Stimulated activated CD8-positive, alpha-beta memory T cell treated with anti-CD3 and anti-CD28 coated beads, Interleukin-15, amount 100 ng/mL, for 1 hour (primary cell): Measurements from ENCODE around the gene G6PC2.
"Not testable (repeated sequence)": the region's sequence is repeated elsewhere in the genome, so short reads cannot be mapped to it uniquely, and the experiment has no call there.

Source experiments
- DNase-seq: peaks from one replicate; pipeline ENCODE4 v3.0.0-alpha.2; 2020; ENCODE audit warnings: low read depth

The G6PC2 gene

DNA sequence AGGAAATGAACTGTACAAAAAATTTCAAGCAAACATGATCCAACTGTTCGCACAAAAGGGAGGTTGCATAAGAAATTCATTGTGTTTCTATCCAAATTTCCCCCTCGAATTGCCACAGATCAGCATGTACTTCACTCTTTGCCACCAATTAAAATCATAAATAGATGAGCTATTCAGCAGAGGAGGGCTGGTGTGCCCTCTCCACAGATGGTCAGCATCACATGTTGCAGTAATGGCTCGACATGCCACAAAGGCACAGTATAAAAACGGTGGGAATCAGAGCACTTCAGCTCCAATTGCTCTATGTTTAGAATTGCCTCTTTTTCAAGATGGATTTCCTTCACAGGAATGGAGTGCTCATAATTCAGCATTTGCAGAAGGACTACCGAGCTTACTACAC lies at the start of gene G6PC2:
Gene G6PC2, plus strand, starts transcription at position 289 of the 400 bp plus-strand sequence. Its CDS starts 41 bp downstream, at position 330.
- DNase-seq, result no peak

DNA sequence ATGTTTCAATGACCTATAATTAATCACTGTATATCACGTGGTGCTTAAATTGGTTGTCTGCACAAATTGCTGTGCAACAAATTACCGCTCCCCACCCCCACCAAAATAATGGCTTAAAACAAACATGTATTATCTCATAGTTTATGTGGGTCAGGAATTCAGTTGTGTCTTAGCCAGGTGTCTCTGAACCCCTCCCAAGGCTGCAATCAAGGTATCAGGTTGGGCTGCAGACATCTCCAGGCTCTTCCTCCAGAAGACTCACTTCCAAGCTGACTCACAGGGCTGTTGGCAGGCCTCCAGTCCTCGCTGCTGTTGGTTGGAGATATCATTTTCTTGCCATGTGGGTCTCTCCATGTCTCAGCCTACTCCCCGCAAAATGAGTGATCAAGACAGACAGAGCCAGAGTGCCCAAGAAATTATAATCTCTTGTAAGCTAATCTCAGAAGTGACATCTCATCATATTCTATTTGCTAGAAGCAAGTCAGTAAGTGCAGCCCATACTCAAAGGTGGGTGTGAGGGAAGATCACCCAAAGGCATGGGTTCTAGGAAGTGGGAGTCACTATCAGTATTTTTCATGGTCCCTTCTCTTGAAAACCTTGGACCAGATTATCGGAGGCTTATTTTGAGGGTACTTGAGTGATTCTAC lies 49.3 kb upstream of the G6PC2 start:
- DNase-seq, result no peak

- DNase-seq, result no peak
These were observed 48.6 kb upstream of the G6PC2 start for GRCh38 chr2:168852481-168852880.

DNA sequence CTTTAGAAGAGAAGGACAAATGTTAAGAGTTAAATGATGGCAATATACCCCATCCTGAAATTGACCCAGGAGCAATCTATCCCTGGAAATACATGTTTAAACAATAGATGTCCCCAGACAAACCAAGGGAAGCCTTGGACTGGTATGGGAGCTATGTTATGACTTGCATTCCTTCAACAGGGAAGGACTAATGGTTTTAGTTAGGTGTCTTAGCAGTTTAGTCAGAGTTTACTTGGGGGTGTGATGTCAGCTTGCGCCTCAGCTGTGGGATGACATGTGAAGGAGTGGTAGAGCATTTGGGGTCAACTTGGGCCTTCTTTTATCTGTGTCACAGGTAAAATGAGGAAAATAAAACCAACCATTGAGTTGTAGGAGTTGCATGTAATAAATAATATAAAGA lies 47.6 kb upstream of the G6PC2 start:
- no peak for DNase-seq

DNA sequence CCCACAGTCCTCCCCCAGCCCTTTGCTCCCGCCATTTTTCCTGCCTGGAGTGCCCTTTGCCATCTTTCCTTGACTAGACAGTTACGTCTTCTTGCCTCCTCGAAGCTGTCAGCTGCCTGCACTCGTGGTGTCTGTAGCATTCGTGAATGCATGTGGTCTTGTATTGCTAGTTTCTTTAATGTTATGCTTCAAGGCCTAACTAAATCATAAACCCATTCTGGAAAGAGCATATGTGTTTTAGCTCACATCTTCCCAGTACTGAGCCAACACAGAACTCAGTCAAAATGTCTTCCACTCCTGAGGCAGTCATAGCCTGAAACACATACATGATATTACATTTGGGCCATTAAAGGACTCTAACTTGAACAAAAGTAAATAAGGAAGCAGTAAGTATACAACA lies 46.4 kb upstream of the G6PC2 start:
- no peak for DNase-seq

- DNase-seq, result no peak
These were observed 45.5 kb upstream of the G6PC2 start for GRCh38 chr2:168855601-168856000.

GRCh38 chr2:168858146-168858545 lies 42.9 kb upstream of the G6PC2 start:
- no peak for DNase-seq

GRCh38 chr2:168867164-168867563 lies 33.9 kb upstream of the G6PC2 start:
- not testable (repeated sequence) for DNase-seq

GRCh38 chr2:168870369-168870768 lies 30.7 kb upstream of the G6PC2 start:
- not testable (repeated sequence) for DNase-seq

- not testable (repeated sequence) for DNase-seq
These were observed 30.3 kb upstream of the G6PC2 start for GRCh38 chr2:168870824-168871223.

DNA sequence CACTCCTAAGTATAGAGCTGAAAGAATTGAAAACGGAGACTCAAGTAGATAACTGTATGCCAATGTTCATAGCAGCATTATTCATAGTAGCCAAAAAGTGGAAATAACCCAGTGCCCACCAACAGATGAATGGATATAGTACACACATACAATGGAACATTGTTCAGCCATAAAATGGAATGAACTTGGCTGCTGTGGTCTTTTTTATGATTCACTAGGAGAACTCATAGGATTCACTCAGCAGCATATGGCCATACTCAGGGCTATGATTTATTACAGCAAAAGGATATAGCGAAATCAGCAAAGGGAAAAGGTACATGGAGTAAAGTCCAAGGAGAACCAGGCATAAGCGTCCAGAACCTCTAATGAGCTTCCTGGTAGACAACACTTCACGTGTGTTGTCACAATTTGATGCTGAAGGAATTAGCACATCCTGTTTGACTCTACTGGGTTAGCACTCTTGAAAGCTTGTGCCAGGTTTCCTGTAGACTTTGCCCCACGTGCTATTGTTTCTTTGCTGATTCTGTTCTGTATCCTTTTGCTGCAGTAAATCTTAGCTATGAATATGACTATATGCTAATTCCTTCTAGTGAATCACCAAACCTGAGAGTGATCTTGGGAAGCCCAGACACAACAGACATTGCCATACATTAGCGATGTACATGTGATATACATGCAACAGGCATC lies 26.6 kb upstream of the G6PC2 start:
- DNase-seq, result no peak

GRCh38 chr2:168882163-168882562 lies 18.9 kb upstream of the G6PC2 start:
- DNase-seq, result not testable (repeated sequence)

DNA sequence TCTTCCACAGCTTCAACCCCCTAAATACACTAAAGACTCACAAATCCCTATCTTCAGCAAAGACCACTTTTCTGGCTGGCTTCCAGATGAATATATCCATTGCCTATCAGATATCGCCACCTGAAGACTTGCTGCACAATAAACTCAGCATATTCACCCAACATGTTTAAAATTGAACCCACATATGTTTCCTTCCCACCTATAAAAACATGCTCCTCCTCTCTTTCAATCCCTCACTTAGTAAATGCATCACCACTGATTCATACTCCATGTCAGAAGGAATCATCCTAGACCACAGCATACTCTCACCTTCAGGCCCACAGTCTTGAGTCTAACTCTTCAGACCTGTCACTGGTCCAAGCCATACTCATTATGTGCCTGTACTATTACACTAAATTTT lies 16.1 kb upstream of the G6PC2 start:
- DNase-seq, result no peak

DNA sequence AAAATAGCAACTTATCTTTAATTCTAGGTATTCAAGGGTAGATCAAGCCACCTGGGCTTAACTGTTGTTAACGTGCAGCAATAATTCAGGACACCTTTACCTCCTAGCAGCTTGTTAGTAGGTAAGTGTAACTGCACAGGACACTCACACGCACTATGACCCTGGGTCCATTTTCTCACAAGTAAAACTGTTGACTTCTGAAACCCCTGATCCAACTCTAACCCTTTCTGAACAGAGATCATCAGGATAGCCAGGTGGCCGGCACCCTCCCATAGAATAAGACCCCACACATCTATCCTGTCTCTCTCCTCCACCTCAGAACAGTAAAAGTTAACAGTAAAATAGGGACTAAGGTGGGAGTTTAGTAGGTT lies 11.5 kb upstream of the G6PC2 start:
- DNase-seq, result no peak

DNA sequence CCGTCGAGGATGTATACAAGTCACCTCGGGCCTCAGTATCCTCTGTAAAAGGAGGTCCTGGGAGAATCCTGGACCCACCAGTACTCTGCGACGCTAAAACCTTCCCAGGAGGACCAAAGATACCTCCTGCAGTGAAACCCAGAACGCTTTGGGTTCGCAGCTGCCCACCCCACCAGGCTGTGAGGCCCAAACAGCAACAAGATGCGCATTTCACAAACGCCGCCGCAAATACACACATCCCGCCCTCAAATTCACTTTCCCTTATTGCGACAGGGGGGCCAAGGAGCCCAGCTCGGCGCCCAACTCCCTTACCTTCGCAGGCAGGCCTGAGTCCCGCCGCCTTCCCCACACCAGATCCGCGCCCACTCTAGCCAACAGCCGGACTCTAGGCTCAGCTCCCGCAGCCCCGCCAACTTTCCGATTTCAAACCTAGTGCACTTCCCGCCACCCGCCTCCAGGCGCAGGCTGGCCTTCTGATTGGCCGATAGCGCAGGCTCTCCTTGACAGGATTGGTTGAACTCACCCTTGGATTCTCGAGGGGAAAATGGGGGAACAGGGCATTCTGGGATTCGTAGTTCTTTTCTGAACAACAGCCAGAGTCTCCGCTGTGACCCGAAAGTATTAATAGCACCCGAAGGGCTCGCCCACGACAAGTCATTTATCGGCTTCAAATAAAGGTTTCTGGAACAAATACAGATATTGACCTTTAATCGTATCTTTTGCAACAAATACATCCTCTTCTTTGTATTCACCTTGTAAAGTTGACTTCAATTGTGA lies 10.9 kb upstream of the G6PC2 start, which contains the start of gene SPC25:
Gene SPC25, minus strand, starts transcription at position 425 of the 777 bp plus-strand sequence. CDS start 911 bp downstream, outside the sequence.
- DNase-seq, result peak; percentile 69

DNA sequence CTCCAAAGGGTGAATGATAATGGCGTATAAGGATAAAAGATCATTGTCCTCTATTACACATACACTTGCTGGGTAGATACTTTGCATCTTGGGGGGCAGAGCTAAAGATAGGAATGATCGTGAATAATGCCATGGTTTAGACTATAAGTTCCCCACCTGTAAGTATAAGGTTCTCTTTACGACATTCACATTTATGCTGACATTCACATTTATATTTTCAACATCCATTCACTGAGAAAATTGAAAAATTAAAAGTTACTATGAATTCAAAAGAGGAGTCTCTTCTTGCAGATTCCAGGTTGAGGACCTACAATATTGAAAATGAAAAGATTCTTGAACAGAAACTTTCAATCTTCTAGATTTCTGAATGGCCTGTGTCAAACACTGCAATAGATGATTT lies 8.8 kb upstream of the G6PC2 start:
- DNase-seq, result no peak

- DNase-seq, result no peak
These were observed 7.0 kb upstream of the G6PC2 start for GRCh38 chr2:168894101-168894500.

GRCh38 chr2:168894720-168895119 lies 6.4 kb upstream of the G6PC2 start:
- no peak for DNase-seq

GRCh38 chr2:168895771-168896170 lies 5.3 kb upstream of the G6PC2 start:
- no peak for DNase-seq

- DNase-seq, result no peak
These were observed 4.3 kb upstream of the G6PC2 start for GRCh38 chr2:168896783-168897182.

DNA sequence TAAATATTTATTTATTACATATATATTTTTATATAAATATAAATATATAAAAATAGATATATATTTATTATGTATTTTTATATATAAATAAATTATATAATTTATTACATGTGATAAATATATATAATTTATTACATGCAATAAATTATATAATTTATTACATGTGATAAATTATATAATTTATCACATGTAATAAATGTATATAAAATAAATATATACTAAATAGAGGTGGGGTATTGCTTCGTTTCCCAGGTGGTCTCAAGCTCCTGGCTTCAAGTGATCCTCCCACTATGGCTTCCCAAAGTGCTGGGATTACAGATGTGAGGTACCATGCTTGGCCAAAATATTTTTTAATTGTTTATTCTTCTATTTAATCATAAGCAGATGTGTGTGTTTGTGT lies 3.6 kb upstream of the G6PC2 start:
- no peak for DNase-seq

GRCh38 chr2:168903888-168904287 lies 2.8 kb downstream of the G6PC2 start:
- DNase-seq, result no peak

- DNase-seq, result no peak
These were observed 3.3 kb downstream of the G6PC2 start for GRCh38 chr2:168904358-168904757.
